ENCODE data around the gene MB21D2.

DNA sequence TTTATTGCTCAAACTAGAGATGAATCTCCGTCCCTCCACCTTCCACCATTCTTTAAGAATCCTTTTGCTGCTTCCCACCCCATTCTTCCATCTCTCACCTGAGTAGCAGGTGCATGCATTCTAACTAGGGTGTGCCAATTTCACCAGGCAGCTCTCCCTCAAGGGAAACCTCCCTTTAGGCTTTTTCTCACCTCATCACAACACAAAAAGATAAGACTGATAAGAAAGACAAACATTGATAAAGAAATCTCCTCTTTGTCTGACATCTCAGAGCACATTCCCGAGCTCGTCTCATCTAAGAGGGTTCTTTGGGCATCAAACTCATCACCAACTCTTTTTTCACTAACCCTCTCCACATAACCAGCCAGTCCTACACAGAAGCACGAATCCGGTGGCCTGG, 23.0 kb downstream of the MB21D2 start:
- TF ChIP-seq, protein P1, sequence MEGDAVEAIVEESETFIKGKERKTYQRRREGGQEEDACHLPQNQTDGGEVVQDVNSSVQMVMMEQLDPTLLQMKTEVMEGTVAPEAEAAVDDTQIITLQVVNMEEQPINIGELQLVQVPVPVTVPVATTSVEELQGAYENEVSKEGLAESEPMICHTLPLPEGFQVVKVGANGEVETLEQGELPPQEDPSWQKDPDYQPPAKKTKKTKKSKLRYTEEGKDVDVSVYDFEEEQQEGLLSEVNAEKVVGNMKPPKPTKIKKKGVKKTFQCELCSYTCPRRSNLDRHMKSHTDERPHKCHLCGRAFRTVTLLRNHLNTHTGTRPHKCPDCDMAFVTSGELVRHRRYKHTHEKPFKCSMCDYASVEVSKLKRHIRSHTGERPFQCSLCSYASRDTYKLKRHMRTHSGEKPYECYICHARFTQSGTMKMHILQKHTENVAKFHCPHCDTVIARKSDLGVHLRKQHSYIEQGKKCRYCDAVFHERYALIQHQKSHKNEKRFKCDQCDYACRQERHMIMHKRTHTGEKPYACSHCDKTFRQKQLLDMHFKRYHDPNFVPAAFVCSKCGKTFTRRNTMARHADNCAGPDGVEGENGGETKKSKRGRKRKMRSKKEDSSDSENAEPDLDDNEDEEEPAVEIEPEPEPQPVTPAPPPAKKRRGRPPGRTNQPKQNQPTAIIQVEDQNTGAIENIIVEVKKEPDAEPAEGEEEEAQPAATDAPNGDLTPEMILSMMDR (conservative IDR thresholded peaks at IDR 0.05) = no peak
- no peak for TF ChIP-seq ZFX (IDR thresholded peaks at IDR 0.05)

Data from C4-2B (cell line).